ENCODE data around the gene GLCE. TPM values are rescaled to one million over a fixed set of nuclear protein-coding genes. Genes with fewer than 3 reads are reported as not detected.

GLCE gene
- total RNA-seq, 1 donor from 2014 or later, result 7.6 TPM

- no peak for DNase-seq
- intact Hi-C loops (cut with DNase I), result no loop called here
- ATAC-seq (ENCODE audit: poor library complexity), result no peak
Observed at GRCh38 chr15:69223083-69223813, 62.8 kb downstream of the GLCE start.

- intact Hi-C loops (cut with DNase I), result loop anchor here (2.0 kb wide), 1 partner anchor 164 kb away; no protein-coding TSS in a partner anchor
- no peak for DNase-seq
- ATAC-seq (ENCODE audit: poor library complexity), result peak; percentile 49
Observed at GRCh38 chr15:69224383-69224782, 63.9 kb downstream of the GLCE start.

- intact Hi-C loops (cut with DNase I), result loop anchor here (2.0 kb wide), 1 partner anchor 165 kb away; no protein-coding TSS in a partner anchor
- ATAC-seq (ENCODE audit: poor library complexity), result no peak
- no peak for DNase-seq
Observed at GRCh38 chr15:69225355-69226022, 65.1 kb downstream of the GLCE start.

- ATAC-seq (ENCODE audit: poor library complexity) (no peak), DNase-seq (no peak)
- intact Hi-C loops (cut with DNase I), result no loop called here
Observed at GRCh38 chr15:69226023-69226355, 65.6 kb downstream of the GLCE start.

- intact Hi-C loops (cut with DNase I), result no loop called here
- DNase-seq (no peak), ATAC-seq (ENCODE audit: poor library complexity) (no peak)
Observed at GRCh38 chr15:69232144-69232543, 71.7 kb downstream of the GLCE start.

- DNase-seq (no peak), ATAC-seq (ENCODE audit: poor library complexity) (no peak)
- intact Hi-C loops (cut with DNase I), result no loop called here
Observed at GRCh38 chr15:69232765-69233164, 72.3 kb downstream of the GLCE start.

GRCh38 chr15:69234676-69235075 is 74.2 kb downstream of the GLCE start:
- intact Hi-C loops (cut with DNase I), result no loop called here
- ATAC-seq (ENCODE audit: poor library complexity) (no peak), DNase-seq (no peak)

- intact Hi-C loops (cut with DNase I), result no loop called here
- ATAC-seq (ENCODE audit: poor library complexity), result no peak
- DNase-seq, result no peak
Observed at GRCh38 chr15:69236505-69236904, 76.1 kb downstream of the GLCE start.

GRCh38 chr15:69237718-69238117 is 77.3 kb downstream of the GLCE start:
- ATAC-seq (ENCODE audit: poor library complexity), result no peak
- intact Hi-C loops (cut with DNase I), result no loop called here
- no peak for DNase-seq

- DNase-seq, result no peak
- ATAC-seq (ENCODE audit: poor library complexity), result no peak
- intact Hi-C loops (cut with DNase I), result no loop called here
Observed at GRCh38 chr15:69244798-69245197, 84.4 kb downstream of the GLCE start.

- DNase-seq (no peak), ATAC-seq (ENCODE audit: poor library complexity) (no peak)
- intact Hi-C loops (cut with DNase I), result no loop called here
Observed at GRCh38 chr15:69253156-69253555, 92.7 kb downstream of the GLCE start.

GRCh38 chr15:69265347-69265955 is 105.0 kb downstream of the GLCE start:
- intact Hi-C loops (cut with DNase I), result loop anchor here (2.0 to 10.0 kb wide), 2 partner anchors 101 to 205 kb away; partner anchors contain the start of gene GLCE
- DNase-seq (no peak), ATAC-seq (ENCODE audit: poor library complexity) (no peak)

GRCh38 chr15:69271217-69271616 is 110.8 kb downstream of the GLCE start:
- intact Hi-C loops (cut with DNase I), result loop anchor here (10.0 kb wide), 1 partner anchor 124 kb away; no protein-coding TSS in a partner anchor
- ATAC-seq (ENCODE audit: poor library complexity) (no peak), DNase-seq (no peak)

- DNase-seq, result no peak
- ATAC-seq (ENCODE audit: poor library complexity), result no peak
- intact Hi-C loops (cut with DNase I), result loop anchor here (10.0 kb wide), 1 partner anchor 123 kb away; no protein-coding TSS in a partner anchor
Observed at GRCh38 chr15:69272139-69272538, 111.7 kb downstream of the GLCE start.

- intact Hi-C loops (cut with DNase I), result loop anchor here (10.0 kb wide), 1 partner anchor 122 kb away; no protein-coding TSS in a partner anchor
- DNase-seq (no peak), ATAC-seq (ENCODE audit: poor library complexity) (no peak)
Observed at GRCh38 chr15:69272891-69273290, 112.5 kb downstream of the GLCE start.

GRCh38 chr15:69275074-69275670 is 114.7 kb downstream of the GLCE start:
- intact Hi-C loops (cut with DNase I), result loop anchor here (10.0 kb wide), 1 partner anchor 120 kb away; no protein-coding TSS in a partner anchor
- DNase-seq (no peak), ATAC-seq (ENCODE audit: poor library complexity) (peak; percentile 63)

- intact Hi-C loops (cut with DNase I), result loop anchor here (10.0 kb wide), 1 partner anchor 119 kb away; no protein-coding TSS in a partner anchor
- ATAC-seq (ENCODE audit: poor library complexity) (no peak), DNase-seq (no peak)
Observed at GRCh38 chr15:69275933-69276560, 115.6 kb downstream of the GLCE start.

- ATAC-seq (ENCODE audit: poor library complexity) (no peak), DNase-seq (no peak)
- intact Hi-C loops (cut with DNase I), result loop anchor here (10.0 kb wide), 1 partner anchor 117 kb away; no protein-coding TSS in a partner anchor
Observed at GRCh38 chr15:69277316-69277715, 116.9 kb downstream of the GLCE start.

GRCh38 chr15:69279636-69280035 is 119.2 kb downstream of the GLCE start:
- DNase-seq, result no peak
- no peak for ATAC-seq (ENCODE audit: poor library complexity)
- intact Hi-C loops (cut with DNase I), result loop anchor here (10.0 kb wide), 1 partner anchor 115 kb away; no protein-coding TSS in a partner anchor
